ENCODE measurements around the gene GULP1. TPM values are rescaled to one million over a fixed set of nuclear protein-coding genes. Genes with fewer than 3 reads are reported as not detected.

Gene GULP1
- total RNA-seq, 1 donor from 2014 or later, result 27.6 TPM

- Histone ChIP-seq H3K27me3 (ENCODE audit: low read depth) (no peaks in the 10 kb centered on the region), H3K4me1 (no peaks in the 10 kb centered on the region), H3K4me3 (no peak overlapping the region), H3K27ac (no peak overlapping the region), H3K9me3 (no peaks in the 10 kb centered on the region), H3K36me3 (no peaks in the 10 kb centered on the region)
- DNase-seq (no peak), ATAC-seq (no peak)
- TF ChIP-seq, protein P1, sequence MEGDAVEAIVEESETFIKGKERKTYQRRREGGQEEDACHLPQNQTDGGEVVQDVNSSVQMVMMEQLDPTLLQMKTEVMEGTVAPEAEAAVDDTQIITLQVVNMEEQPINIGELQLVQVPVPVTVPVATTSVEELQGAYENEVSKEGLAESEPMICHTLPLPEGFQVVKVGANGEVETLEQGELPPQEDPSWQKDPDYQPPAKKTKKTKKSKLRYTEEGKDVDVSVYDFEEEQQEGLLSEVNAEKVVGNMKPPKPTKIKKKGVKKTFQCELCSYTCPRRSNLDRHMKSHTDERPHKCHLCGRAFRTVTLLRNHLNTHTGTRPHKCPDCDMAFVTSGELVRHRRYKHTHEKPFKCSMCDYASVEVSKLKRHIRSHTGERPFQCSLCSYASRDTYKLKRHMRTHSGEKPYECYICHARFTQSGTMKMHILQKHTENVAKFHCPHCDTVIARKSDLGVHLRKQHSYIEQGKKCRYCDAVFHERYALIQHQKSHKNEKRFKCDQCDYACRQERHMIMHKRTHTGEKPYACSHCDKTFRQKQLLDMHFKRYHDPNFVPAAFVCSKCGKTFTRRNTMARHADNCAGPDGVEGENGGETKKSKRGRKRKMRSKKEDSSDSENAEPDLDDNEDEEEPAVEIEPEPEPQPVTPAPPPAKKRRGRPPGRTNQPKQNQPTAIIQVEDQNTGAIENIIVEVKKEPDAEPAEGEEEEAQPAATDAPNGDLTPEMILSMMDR (IDR thresholded peaks at IDR 0.05), result no peak
- intact Hi-C loops (cut with DNase I), result no loop called here
Measured at GRCh38 chr2:188345426-188345825, 53.8 kb downstream of the GULP1 start.

DNA sequence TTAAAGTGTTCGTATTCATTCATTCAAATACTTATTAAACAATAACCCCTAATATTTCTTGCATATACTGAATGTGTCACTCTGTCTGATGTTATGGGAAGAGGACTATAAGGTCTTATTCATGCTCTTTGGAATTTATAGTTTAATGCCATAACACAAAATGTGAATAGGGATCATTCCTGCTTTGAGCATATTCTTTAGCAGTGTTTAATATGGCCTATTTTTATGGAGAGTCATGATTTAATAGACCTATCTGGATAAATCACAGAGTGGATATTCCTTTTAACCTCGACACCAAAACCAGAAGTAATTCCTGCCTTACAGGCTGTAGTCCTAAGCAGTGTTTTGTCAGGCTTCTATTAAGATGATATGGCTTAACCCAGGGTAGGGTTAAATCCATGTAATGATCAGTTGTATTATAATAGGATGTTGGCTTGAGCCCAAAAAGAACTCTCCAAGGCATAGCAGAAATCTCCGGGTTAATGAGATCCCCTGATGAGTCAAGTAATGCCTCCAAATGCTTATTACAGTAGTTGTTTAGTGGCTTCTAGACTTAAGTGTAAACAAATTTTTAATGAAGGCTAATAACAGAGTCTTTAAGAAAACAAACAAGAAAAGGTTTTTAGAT lies 54.3 kb downstream of the GULP1 start:
- Histone ChIP-seq H3K36me3 (no peaks in the 10 kb centered on the region), H3K27me3 (ENCODE audit: low read depth) (no peaks in the 10 kb centered on the region), H3K27ac (no peak overlapping the region), H3K4me1 (no peaks in the 10 kb centered on the region), H3K9me3 (no peaks in the 10 kb centered on the region), H3K4me3 (no peak overlapping the region)
- intact Hi-C loops (cut with DNase I), result no loop called here
- TF ChIP-seq, protein P1 (IDR thresholded peaks at IDR 0.05), result no peak
- ATAC-seq (no peak), DNase-seq (no peak)

GRCh38 chr2:188349019-188349418 lies 57.3 kb downstream of the GULP1 start:
- H3K4me1 ChIP-seq, result no peaks in the 10 kb centered on the region
- no peak overlapping the region for H3K27ac ChIP-seq
- TF ChIP-seq, protein P1 (IDR thresholded peaks at IDR 0.05), result no peak
- intact Hi-C loops (cut with DNase I), result no loop called here
- no peak overlapping the region for H3K4me3 ChIP-seq
- ATAC-seq, result no peak
- no peaks in the 10 kb centered on the region for H3K9me3 ChIP-seq
- no peak for DNase-seq
- H3K36me3 ChIP-seq, result no peaks in the 10 kb centered on the region
- no peaks in the 10 kb centered on the region for H3K27me3 ChIP-seq (ENCODE audit: low read depth)

DNA sequence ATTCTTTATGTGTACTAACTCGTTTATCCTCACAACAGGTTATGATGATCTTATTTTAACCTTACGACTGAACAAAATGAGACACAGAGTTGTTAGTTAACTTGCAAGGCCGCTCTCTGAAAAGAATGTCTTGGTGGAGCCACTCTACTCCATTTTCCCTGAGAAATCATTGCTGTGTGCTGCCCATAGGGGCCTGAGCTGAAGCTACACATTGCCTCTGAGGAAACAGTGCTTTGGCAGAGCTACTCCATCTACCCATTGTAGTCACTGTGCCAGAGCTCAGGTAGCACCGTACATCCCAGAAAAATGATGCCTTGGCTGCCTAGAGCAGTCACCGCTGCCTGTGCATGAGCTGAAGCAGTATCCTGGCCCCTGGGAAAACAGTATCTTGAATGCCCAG lies 61.6 kb downstream of the GULP1 start:
- DNase-seq (no peak), ATAC-seq (no peak)
- Histone ChIP-seq H3K27me3 (ENCODE audit: low read depth) (no peaks in the 10 kb centered on the region), H3K36me3 (no peaks in the 10 kb centered on the region), H3K27ac (no peak overlapping the region), H3K4me1 (no peaks in the 10 kb centered on the region), H3K4me3 (no peak overlapping the region), H3K9me3 (no peaks in the 10 kb centered on the region)
- intact Hi-C loops (cut with DNase I), result no loop called here
- TF ChIP-seq, protein P1 (IDR thresholded peaks at IDR 0.05), result no peak

- H3K27me3 ChIP-seq (ENCODE audit: low read depth), result no peaks in the 10 kb centered on the region
- no peak for ATAC-seq
- H3K27ac ChIP-seq, result no peak overlapping the region
- no peaks in the 10 kb centered on the region for H3K4me1 ChIP-seq
- H3K36me3 ChIP-seq, result no peaks in the 10 kb centered on the region
- H3K9me3 ChIP-seq, result no peaks in the 10 kb centered on the region
- TF ChIP-seq, protein P1 (IDR thresholded peaks at IDR 0.05), result no peak
- intact Hi-C loops (cut with DNase I), result no loop called here
- H3K4me3 ChIP-seq, result no peak overlapping the region
- DNase-seq, result no peak
Measured at GRCh38 chr2:188360485-188361263, 69.0 kb downstream of the GULP1 start.

All from lower lobe of right lung (tissue), 2 donors.